ENCODE data around the gene ANKRD13B. TPM values are rescaled to one million over a fixed set of nuclear protein-coding genes. Genes with fewer than 3 reads are reported as not detected.

The ANKRD13B gene
- polyA plus RNA-seq, 1 experiment, result 2.5 TPM

GRCh38 chr17:29585080-29585751 lies 7.7 kb upstream of the ANKRD13B start:
- TF ChIP-seq CTCF (IDR thresholded peaks at IDR 0.05; ENCODE audit: low read depth, low read length), result peak; percentile 24
- Histone ChIP-seq H3K27ac (ENCODE audit: low read depth, low read length) (no peak overlapping the region), H3K4me3 (ENCODE audit: low read depth, low read length) (no peak overlapping the region), H3K27me3 (ENCODE audit: control insufficient read depth, insufficient read depth, low read length) (no peaks in the 10 kb centered on the region), H3K9me3 (ENCODE audit: control insufficient read depth, insufficient read depth, low read length) (peaks cover 3% of the 10 kb centered on the region; the same call in 1 of the 2 replicates)
- DNase-seq (ENCODE audit: low read depth, low spot score), result no peak
- ChIA-PET CTCF (interaction anchor here (0.7 kb wide), 1 partner anchor 165 kb away, joined by 3 read pairs; no protein-coding TSS in a partner anchor), POLR2A (no interaction called here)

GRCh38 chr17:29586676-29587469 lies 6.1 kb upstream of the ANKRD13B start:
- ChIA-PET CTCF (interaction anchor here (0.7 kb wide), 1 partner anchor 14 kb away, joined by 4 read pairs; no protein-coding TSS in a partner anchor), POLR2A (no interaction called here)
- no peak for TF ChIP-seq CTCF (IDR thresholded peaks at IDR 0.05; ENCODE audit: low read depth, low read length)
- Histone ChIP-seq H3K4me3 (ENCODE audit: low read depth, low read length) (peak overlapping the region; percentile 83; the same call in 1 of the 2 replicates), H3K27me3 (ENCODE audit: control insufficient read depth, insufficient read depth, low read length) (no peaks in the 10 kb centered on the region), H3K9me3 (ENCODE audit: control insufficient read depth, insufficient read depth, low read length) (peaks cover 3% of the 10 kb centered on the region; the same call in 1 of the 2 replicates), H3K27ac (ENCODE audit: low read depth, low read length) (no peak overlapping the region)
- DNase-seq (ENCODE audit: low read depth, low spot score), result no peak

GRCh38 chr17:29587591-29587990 lies 5.3 kb upstream of the ANKRD13B start:
- DNase-seq (ENCODE audit: low read depth, low spot score), result no peak
- H3K27me3 ChIP-seq (ENCODE audit: control insufficient read depth, insufficient read depth, low read length), result no peaks in the 10 kb centered on the region
- ChIA-PET POLR2A (no interaction called here), CTCF (interaction anchor here (0.6 to 1.6 kb wide), 4 partner anchors 15 to 38 kb away, joined by 3 to 8 read pairs (median 6); partner anchors contain the start of gene TP53I13)
- H3K9me3 ChIP-seq (ENCODE audit: control insufficient read depth, insufficient read depth, low read length), result peaks cover 3% of the 10 kb centered on the region; the same call in 1 of the 2 replicates
- no peak for TF ChIP-seq CTCF (IDR thresholded peaks at IDR 0.05; ENCODE audit: low read depth, low read length)
- H3K27ac ChIP-seq (ENCODE audit: low read depth, low read length), result no peak overlapping the region
- peak overlapping the region; percentile 83 for H3K4me3 ChIP-seq (ENCODE audit: low read depth, low read length)

- no peak for DNase-seq (ENCODE audit: low read depth, low spot score)
Measured at GRCh38 chr17:29588017-29588561, 4.8 kb upstream of the ANKRD13B start.

More at GRCh38 chr17:29588017-29588561, 4.8 kb upstream of the ANKRD13B start:
- Histone ChIP-seq H3K9me3 (ENCODE audit: control insufficient read depth, insufficient read depth, low read length) (peaks cover 3% of the 10 kb centered on the region; the same call in 1 of the 2 replicates), H3K27me3 (ENCODE audit: control insufficient read depth, insufficient read depth, low read length) (no peaks in the 10 kb centered on the region), H3K4me3 (ENCODE audit: low read depth, low read length) (peak overlapping the region; percentile 83), H3K27ac (ENCODE audit: low read depth, low read length) (no peak overlapping the region)
- ChIA-PET CTCF (interaction anchor here (0.6 to 1.6 kb wide), 4 partner anchors 15 to 37 kb away, joined by 3 to 8 read pairs (median 6); partner anchors contain the start of gene TP53I13), POLR2A (no interaction called here)
- TF ChIP-seq CTCF (IDR thresholded peaks at IDR 0.05; ENCODE audit: low read depth, low read length), result no peak
